GM18507 (cell line): Measurements from ENCODE around the gene TOE1.

ENCODE experiments used
- DNase-seq: peaks from one replicate; pipeline ENCODE4 v3.0.0; 2011; ENCODE audit warnings: low read depth; ENCODE audit not compliant: insufficient read length; ENCODE audit errors: extremely low spot score
- FAIRE-seq: peaks from 2 replicates; lab custom pipeline; 2011; peaks lifted over from hg19 to GRCh38; lab: Jason Lieb, UNC

TOE1 gene

GRCh38 chr1:45385302-45385701 is 45.3 kb downstream of the TOE1 start:
- FAIRE-seq (no peak), DNase-seq (no peak)

GRCh38 chr1:45386219-45386618 is 46.2 kb downstream of the TOE1 start:
- no peak for DNase-seq
- FAIRE-seq, result no peak
